HG03439 (cell line): Measurements from ENCODE around the gene NEUROD4.

ENCODE experiments used
- ATAC-seq: cut with Tn5 transposase; IDR thresholded peaks from one replicate; pipeline ENCODE4 v1.9.1; 2021; ENCODE audit warnings: mild to moderate bottlenecking, moderate library complexity; ENCODE audit not compliant: unreplicated experiment

NEUROD4 gene

GRCh38 chr12:55058082-55058481 lies 38.3 kb downstream of the NEUROD4 start:
- ATAC-seq = no peak

- ATAC-seq = no peak
These were observed 39.0 kb downstream of the NEUROD4 start for GRCh38 chr12:55058776-55059175.

- ATAC-seq = peak; percentile 100
These were observed 40.7 kb downstream of the NEUROD4 start for GRCh38 chr12:55060470-55060869.

DNA sequence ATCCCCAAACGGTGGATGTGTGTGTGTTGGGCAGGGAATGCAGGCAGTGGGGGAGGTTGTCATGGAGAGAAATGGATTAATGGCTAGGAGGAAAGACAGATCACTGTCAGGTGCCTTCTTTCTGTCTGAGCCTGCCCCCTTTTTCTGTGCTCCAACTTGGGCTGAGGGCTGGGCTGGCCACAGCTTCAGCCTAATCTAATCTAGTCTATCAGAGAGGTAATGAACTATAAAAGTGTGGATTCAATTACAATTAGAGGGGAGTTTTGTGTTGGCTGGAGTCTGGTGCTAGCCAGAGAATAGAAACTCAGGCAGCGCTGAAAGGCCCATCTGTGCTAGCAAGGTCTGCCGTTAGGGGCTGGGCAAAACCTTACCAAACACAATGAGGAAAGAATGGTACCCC lies 41.2 kb downstream of the NEUROD4 start:
- ATAC-seq = no peak

DNA sequence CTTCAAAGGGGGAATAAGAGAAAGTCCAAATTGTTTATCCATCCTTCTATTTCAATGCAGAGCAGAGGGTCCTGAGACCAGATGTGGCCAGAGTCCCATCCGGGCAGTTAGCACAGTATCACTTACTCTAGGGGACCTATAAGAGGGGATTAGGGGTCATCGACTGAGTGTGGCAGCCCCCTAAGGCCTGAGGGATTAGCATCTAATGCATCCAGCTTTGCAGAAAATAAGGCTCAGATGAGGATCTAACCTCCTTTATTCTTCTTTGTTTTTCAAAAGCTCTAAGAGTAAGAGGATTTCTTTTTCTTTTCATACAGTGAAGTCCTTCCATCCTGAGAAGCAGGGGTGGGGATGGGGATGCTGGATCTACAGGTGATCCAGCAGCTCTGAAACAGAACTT lies 43.5 kb downstream of the NEUROD4 start:
- no peak for ATAC-seq

DNA sequence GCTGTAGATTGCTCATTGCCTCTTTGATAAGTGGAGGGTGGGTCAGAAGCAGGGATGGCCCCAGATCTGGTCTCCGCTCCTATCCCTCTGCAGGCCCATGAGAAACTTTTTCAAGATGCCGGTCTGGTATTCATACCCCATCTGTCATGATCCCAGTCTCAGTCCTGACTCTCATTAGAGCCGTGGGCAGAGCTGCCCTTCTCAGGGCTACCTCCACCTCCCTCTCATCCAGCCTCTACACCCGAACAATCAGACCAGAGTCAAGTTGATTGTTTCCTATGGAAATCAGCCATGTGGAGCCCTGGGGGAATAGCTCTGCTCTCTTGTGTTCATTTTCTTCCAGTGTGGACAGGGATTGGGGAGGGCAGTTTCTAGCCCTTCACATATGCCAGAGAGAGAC lies 45.8 kb downstream of the NEUROD4 start:
- ATAC-seq = no peak

- no peak for ATAC-seq
These were observed 47.9 kb downstream of the NEUROD4 start for GRCh38 chr12:55067701-55068100.

DNA sequence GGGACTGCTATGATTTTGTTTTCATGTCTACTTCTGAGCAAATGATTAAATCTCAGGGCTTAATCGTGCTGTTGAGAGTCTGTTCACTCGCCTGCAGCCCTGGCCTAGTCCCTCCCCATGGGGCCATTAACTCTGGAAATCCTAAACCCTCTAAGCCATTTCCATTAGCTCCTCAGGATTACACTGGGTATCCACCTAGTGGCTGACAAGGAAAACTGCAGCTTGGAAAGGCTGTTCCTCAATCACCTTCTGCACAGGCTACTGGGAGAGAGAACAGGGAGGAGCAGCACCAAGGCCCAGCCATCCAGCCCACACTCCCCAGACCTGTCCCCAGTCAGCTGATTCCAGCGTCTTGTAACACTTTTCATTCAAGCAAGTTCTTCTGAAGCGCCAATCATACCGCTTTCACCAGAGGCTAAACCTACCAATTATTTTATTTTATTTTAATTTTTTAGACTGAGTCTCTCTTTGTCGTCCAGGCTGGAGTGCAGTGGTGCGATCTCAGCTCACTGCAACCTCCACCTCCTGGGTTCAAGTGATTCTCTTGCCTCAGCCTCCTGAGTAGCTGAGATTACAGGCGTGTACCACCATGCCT lies 48.7 kb downstream of the NEUROD4 start:
- ATAC-seq = no peak

DNA sequence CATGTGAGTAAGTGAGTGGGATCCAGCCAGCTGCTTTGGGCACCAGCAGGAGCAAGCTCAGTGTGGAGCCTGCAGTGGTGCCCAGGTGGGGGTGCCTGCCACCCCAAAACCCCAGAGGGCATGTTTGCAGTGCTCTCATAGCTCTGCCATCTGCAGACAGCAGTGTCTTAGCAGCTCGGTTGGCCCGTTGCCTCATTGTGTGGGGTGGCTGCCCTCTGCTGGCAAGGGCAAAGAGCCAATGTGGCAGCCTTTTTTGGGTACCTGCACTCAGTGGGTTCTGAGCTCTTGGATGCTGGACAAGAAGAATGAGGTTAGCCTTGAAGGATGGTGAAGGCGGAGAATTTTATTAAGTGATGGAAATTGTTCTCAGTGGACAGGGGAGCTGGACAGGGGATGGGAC lies 52.3 kb downstream of the NEUROD4 start:
- ATAC-seq = peak; percentile 52

DNA sequence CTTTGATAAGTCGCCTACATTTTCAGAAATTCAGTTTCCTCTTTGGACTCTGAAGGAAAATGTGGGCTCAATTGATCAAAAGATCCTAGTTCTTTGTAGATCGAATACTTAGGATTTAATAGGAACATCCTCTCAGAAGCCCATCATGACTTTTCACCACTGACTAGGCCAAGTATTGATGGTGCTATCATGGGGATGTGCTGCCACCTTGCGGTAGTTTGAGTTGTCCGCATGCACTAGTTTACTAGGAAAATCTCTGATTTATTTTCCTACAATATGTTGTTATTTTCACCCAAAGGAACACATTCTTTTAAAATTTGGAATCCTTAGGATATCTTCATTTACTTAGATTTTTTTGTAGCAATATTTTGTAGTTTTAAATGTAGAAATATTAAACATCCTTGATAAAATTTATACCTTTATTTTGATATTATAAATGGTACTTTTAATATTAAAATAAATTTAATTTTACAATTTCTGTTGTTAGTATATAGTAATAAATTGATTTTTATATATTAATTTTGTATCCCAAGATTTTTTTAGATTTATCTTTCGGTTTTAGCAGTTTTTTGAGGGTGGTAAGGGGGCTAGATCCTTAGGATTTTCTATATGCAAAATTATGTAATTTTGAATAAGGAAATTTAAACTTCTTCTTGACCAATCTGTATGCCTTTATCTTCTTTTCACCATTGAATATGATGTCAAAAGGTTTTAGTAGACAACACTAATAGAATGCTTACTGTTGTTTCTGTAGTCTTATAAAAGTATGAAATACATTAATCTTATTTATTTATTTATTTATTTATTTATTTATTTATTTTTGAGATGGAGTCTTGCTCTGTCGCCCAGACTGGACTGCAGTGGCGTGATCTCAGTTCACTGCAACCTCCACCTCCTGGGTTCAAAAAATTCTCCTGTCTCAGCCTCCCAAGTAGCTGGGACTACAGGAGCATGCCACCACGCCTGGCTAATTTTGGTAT lies 53.6 kb downstream of the NEUROD4 start:
- peak; percentile 52 for ATAC-seq

GRCh38 chr12:55074806-55075205 lies 55.0 kb downstream of the NEUROD4 start:
- ATAC-seq = no peak
